A549 treated with AZD2906 at 1 μM for 4 hours (cell line): Measurements from ENCODE around the gene ETDB. TPM values are rescaled to one million over a fixed set of nuclear protein-coding genes. Genes with fewer than 3 reads are reported as not detected.

ENCODE experiments used
- total RNA-seq: library from RNA; stranded (reverse); fragments of 200-300 nt; extraction: Qiagen RNA extraction; gene quantifications from 5 replicates; pipeline ENCODE4 v1.2.3, GENCODE V29; 2022

The ETDB gene
- not detected in 5 replicates for total RNA-seq

GRCh38 chrX:135120056-135120576 lies at the start of gene ETDB:
Gene ETDB, minus strand, starts transcription at chrX:135120526. Its CDS starts 1,265 bp downstream, at chrX:135119261.

Other genes with a start within 250 kb of the ETDB start
- gene MOSPD1, start 205.3 kb downstream of the ETDB start, total RNA-seq, result 14.8 to 23.7 TPM (median 16.4 TPM) in 5 replicates
- 0.06 to 0.19 TPM (median 0.11 TPM) in 4 of 5 replicates, not detected in the other for gene SMIM10, start 129.5 kb downstream of the ETDB start, total RNA-seq
- gene RTL8B, start 98.0 kb downstream of the ETDB start, total RNA-seq, result 8.3 to 10.8 TPM (median 9.3 TPM) in 5 replicates
- gene RTL8C, start 88.2 kb downstream of the ETDB start, total RNA-seq, result 151 to 236 TPM (median 211 TPM) in 5 replicates
- 160 to 190 TPM (median 181 TPM) in 5 replicates for gene RTL8A, start 68.4 kb downstream of the ETDB start, total RNA-seq
- gene SMIM10L2B, start 21.8 kb downstream of the ETDB start, total RNA-seq, result 0.07 to 0.14 TPM (median 0.10 TPM) in 5 replicates
- gene CT55, start 50.9 kb upstream of the ETDB start, total RNA-seq, result not detected in 5 replicates
- gene ETDA, start 131.5 kb upstream of the ETDB start, total RNA-seq, result not detected in 5 replicates
- not detected in 5 replicates for gene ETDC, start 189.0 kb upstream of the ETDB start, total RNA-seq
- gene ZNF75D, start 223.6 kb upstream of the ETDB start, total RNA-seq, result 2.6 to 3.0 TPM (median 2.9 TPM) in 5 replicates
- 3.3 to 4.3 TPM (median 4.1 TPM) in 5 replicates for gene ZNF449, start 224.3 kb upstream of the ETDB start, total RNA-seq